Measurements from ENCODE around the gene DNAJA2.
A peak's percentile ranks its signal among the peaks of the same experiment; 100 is the strongest.
"Not testable (repeated sequence)": the region's sequence is repeated elsewhere in the genome, so short reads cannot be mapped to it uniquely, and the experiment has no call there.

DNAJA2 gene

GRCh38 chr16:46973207-46973995 is at the start of gene DNAJA2:
Gene DNAJA2 (minus strand): TSS chr16:46973674. CDS start chr16:46973572, 102 bp downstream.
- peak; percentile 81 to 86 for ATAC-seq

- no peak for ATAC-seq
Measured at GRCh38 chr16:47019568-47019967, 46.1 kb upstream of the DNAJA2 start.

- ATAC-seq, result peak; percentile 94 to 95
Measured at GRCh38 chr16:47018223-47018891, 44.9 kb upstream of the DNAJA2 start.

GRCh38 chr16:47017636-47018035 is 44.2 kb upstream of the DNAJA2 start:
- ATAC-seq, result no peak

GRCh38 chr16:47016700-47017133 is 43.2 kb upstream of the DNAJA2 start:
- peak; percentile 37 to 40 for ATAC-seq

GRCh38 chr16:47013910-47014309 is 40.4 kb upstream of the DNAJA2 start:
- ATAC-seq, result no peak

GRCh38 chr16:47013172-47013571 is 39.7 kb upstream of the DNAJA2 start:
- ATAC-seq, result no peak

- not testable (repeated sequence) for ATAC-seq
Measured at GRCh38 chr16:47010812-47011211, 37.3 kb upstream of the DNAJA2 start.

- no peak for ATAC-seq
Measured at GRCh38 chr16:47008612-47009011, 35.1 kb upstream of the DNAJA2 start.

GRCh38 chr16:47008174-47008573 is 34.7 kb upstream of the DNAJA2 start:
- no peak for ATAC-seq

- ATAC-seq, result no peak
Measured at GRCh38 chr16:47004652-47005051, 31.2 kb upstream of the DNAJA2 start.

- ATAC-seq, result not testable (repeated sequence)
Measured at GRCh38 chr16:47000066-47000465, 26.6 kb upstream of the DNAJA2 start.

- no peak for ATAC-seq
Measured at GRCh38 chr16:46997844-46998243, 24.4 kb upstream of the DNAJA2 start.

GRCh38 chr16:46996952-46997458 is 23.5 kb upstream of the DNAJA2 start:
- no peak for ATAC-seq

- no peak for ATAC-seq
Measured at GRCh38 chr16:46996391-46996790, 22.9 kb upstream of the DNAJA2 start.

GRCh38 chr16:46991729-46992704 is 18.5 kb upstream of the DNAJA2 start:
- ATAC-seq, result no peak

GRCh38 chr16:46986896-46987295 is 13.4 kb upstream of the DNAJA2 start:
- no peak for ATAC-seq

GRCh38 chr16:46986438-46986837 is 13.0 kb upstream of the DNAJA2 start:
- no peak for ATAC-seq

GRCh38 chr16:46982335-46982734 is 8.9 kb upstream of the DNAJA2 start:
- no peak for ATAC-seq

- no peak for ATAC-seq
Measured at GRCh38 chr16:46980926-46981325, 7.5 kb upstream of the DNAJA2 start.

- ATAC-seq, result peak; percentile 26 to 37
Measured at GRCh38 chr16:46976550-46976949, 3.1 kb upstream of the DNAJA2 start.

GRCh38 chr16:46975908-46976470 is 2.5 kb upstream of the DNAJA2 start:
- ATAC-seq, result peak; percentile 31 to 35
